GM23338 (cell line): ENCODE results near the gene POLR3K.

Source experiments
- EZH2 ChIP-seq: fragments of 200-600 bp; sonication (generic); IDR thresholded peaks from one replicate; pipeline ENCODE4 v1.8.0; 2017; ENCODE audit warnings: antibody characterized with exemption, mild to moderate bottlenecking, low read depth; ENCODE audit not compliant: unreplicated experiment
- ZNF331 ChIP-seq: fragments of 250-450 bp; sonication (Bioruptor Pico); IDR thresholded peaks from 2 replicates; pipeline ENCODE4 v1.5.0; 2020; ENCODE audit warnings: low read depth, mild to moderate bottlenecking, moderate library complexity

GRCh38 chr16:45454-45853, 8.0 kb downstream of the POLR3K start:
- TF ChIP-seq EZH2, result no peak
- no peak for TF ChIP-seq ZNF331
